Thymus (tissue), 11 donors: ENCODE measurements around the gene ASIC5. TPM values are rescaled to one million over a fixed set of nuclear protein-coding genes. Genes with fewer than 3 reads are reported as not detected.

Source experiments
- DNase-seq, 9 donors: peaks; one replicate each; pipeline ENCODE4 v3.0.0-alpha.2; 2013; ENCODE audit warnings: low spot score in 9 of 9, low read depth in 6 of 9, missing footprints in 1 of 9
- H3K27ac ChIP-seq, 2 donors: one replicate each; pipeline ENCODE4 v1.5.1; 2013; ENCODE audit warnings: control low read depth in 1 of 2, low read depth in 1 of 2, low read length in 1 of 2, mild to moderate bottlenecking in 1 of 2, moderate library complexity in 1 of 2
- H3K27me3 ChIP-seq, 2 donors: one replicate each; pipeline ENCODE4 v1.5.1; 2013; ENCODE audit warnings: low read length in 1 of 2; ENCODE audit not compliant: control insufficient read depth in 2 of 2, insufficient read depth in 1 of 2
- H3K36me3 ChIP-seq, 2 donors: one replicate each; pipeline ENCODE4 v1.5.1; 2013; ENCODE audit warnings: low read length in 1 of 2, mild to moderate bottlenecking in 1 of 2, moderate library complexity in 1 of 2; ENCODE audit not compliant: control insufficient read depth in 2 of 2, insufficient read depth in 2 of 2
- H3K4me1 ChIP-seq, 2 donors: one replicate each; pipeline ENCODE4 v1.5.1; 2013; ENCODE audit warnings: low read length in 2 of 2; ENCODE audit not compliant: control insufficient read depth in 2 of 2, insufficient read depth in 2 of 2
- H3K4me3 ChIP-seq, 2 donors: one replicate each; pipeline ENCODE4 v1.5.1; 2013; ENCODE audit warnings: low read length in 2 of 2, control low read depth in 1 of 2, mild to moderate bottlenecking in 1 of 2
- H3K9me3 ChIP-seq, 2 donors: one replicate each; pipeline ENCODE4 v1.5.1; 2013; ENCODE audit warnings: low read length in 1 of 2, mild to moderate bottlenecking in 1 of 2; ENCODE audit not compliant: control insufficient read depth in 2 of 2, insufficient read depth in 1 of 2
- WGBS: extraction: QIAGEN DNeasy Blood & Tissue Kit; methylation state at CpG from one replicate; pipeline ENCODE4 v1.1.7; 2013; 5-methylcytosine and 5-hydroxymethylcytosine counted together
- polyA plus RNA-seq: library from polyadenylated mRNA; stranded (reverse); fragments of 200-250 nt; gene quantifications from one replicate; pipeline ENCODE4 v1.2.3, GENCODE V29; 2013
- total RNA-seq: library from RNA; stranded (reverse); fragments of 120-200 nt; gene quantifications from one replicate; pipeline ENCODE4 v1.2.4, GENCODE V29; 2013
- donor health status: healthy.

The ASIC5 gene
- total and polyA plus RNA-seq, 2 donors, result not detected

GRCh38 chr4:155819066-155819465, 47.0 kb downstream of the ASIC5 start:
- Histone ChIP-seq H3K4me3 (no peak overlapping the region), H3K4me1 (no peaks in the 10 kb centered on the region), H3K27ac (no peak overlapping the region), H3K27me3 (no peaks in the 10 kb centered on the region), H3K9me3 (no peaks in the 10 kb centered on the region), H3K36me3 (no peaks in the 10 kb centered on the region)
- DNase-seq, result no peak
- 97% methylated on average over 1 of the region's 1 CpG for WGBS

- 92% methylated on average over 2 of the region's 2 CpGs for WGBS
- no peaks in the 10 kb centered on the region for H3K4me1 ChIP-seq
- H3K4me3 ChIP-seq, result no peak overlapping the region
- no peak overlapping the region for H3K27ac ChIP-seq
- no peak for DNase-seq
- no peaks in the 10 kb centered on the region for H3K27me3 ChIP-seq
- no peaks in the 10 kb centered on the region for H3K9me3 ChIP-seq
- no peaks in the 10 kb centered on the region for H3K36me3 ChIP-seq
Measured at GRCh38 chr4:155818639-155819038, 47.4 kb downstream of the ASIC5 start.

- H3K4me1 ChIP-seq, result no peaks in the 10 kb centered on the region
- over 99% methylated on average over 2 of the region's 2 CpGs for WGBS
- no peak overlapping the region for H3K4me3 ChIP-seq
- H3K9me3 ChIP-seq, result no peaks in the 10 kb centered on the region
- DNase-seq, result no peak
- no peak overlapping the region for H3K27ac ChIP-seq
- no peaks in the 10 kb centered on the region for H3K27me3 ChIP-seq
- H3K36me3 ChIP-seq, result no peaks in the 10 kb centered on the region
Measured at GRCh38 chr4:155811083-155811482, 55.0 kb downstream of the ASIC5 start.

DNA sequence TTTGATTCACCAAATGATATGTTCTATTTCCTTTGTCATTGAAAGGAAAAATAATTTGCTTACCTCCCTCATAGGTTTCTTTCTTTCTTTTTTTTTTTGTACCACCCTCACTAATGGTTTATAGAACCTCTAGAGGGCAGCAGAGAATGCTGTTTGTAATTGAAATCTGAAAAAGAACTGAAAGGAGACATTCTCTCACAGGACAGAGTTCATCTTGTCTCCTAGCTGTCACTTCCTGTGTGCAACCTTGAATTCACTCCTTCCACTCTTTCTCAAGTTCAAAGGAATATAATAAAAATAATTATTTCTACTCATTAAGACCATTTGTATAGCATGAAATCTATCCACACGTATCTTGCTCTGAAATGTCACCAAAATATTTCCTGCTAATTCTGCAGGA, 56.2 kb downstream of the ASIC5 start:
- Histone ChIP-seq H3K36me3 (no peaks in the 10 kb centered on the region), H3K27ac (no peak overlapping the region), H3K4me1 (no peaks in the 10 kb centered on the region), H3K4me3 (no peak overlapping the region), H3K9me3 (no peaks in the 10 kb centered on the region), H3K27me3 (no peaks in the 10 kb centered on the region)
- 100% methylated on average over 1 of the region's 1 CpG for WGBS
- DNase-seq, result peak; percentile 33 to 82 (median 38)

DNA sequence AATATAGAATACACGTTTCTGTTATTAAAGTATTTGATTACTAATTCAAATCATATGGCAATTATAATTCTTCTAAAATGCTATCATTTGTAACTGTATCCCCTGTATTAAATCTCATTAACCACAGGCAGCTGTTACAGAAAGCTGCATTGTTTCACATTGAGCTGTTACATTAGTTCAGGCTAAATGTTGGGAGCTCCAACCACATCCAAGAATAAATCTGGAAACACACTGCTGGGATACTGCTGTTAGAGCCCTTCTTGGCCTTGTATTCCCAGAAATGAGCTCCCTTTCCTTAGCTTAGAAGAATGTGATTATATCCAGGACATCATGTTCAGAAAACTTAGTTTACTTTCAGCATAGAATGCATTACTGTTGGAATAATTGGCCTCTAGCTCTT, 59.1 kb downstream of the ASIC5 start:
- Histone ChIP-seq H3K36me3 (no peaks in the 10 kb centered on the region), H3K4me3 (no peak overlapping the region), H3K9me3 (no peaks in the 10 kb centered on the region), H3K4me1 (no peaks in the 10 kb centered on the region), H3K27ac (no peak overlapping the region), H3K27me3 (no peaks in the 10 kb centered on the region)
- DNase-seq, result no peak
- WGBS, result 86% methylated on average over 1 of the region's 1 CpG

DNA sequence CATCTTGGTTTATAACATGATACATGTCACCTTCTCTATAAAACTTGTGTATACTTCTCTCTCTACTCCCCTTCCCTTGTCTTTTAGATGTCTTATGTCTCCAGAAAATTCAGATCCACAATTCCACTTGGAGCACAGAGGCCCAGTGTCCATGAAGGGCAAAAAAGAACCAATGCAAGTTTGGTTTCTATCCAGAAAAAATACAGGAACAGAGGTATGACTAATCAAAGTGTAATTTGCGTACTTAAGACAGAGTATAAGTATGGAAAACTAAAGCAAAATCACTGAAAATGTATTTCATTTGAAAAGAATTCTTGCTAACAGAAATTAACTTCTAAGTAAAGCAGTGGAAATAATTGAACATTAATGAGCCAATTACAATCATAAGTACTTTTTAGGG, 61.1 kb downstream of the ASIC5 start:
- Histone ChIP-seq H3K27ac (no peak overlapping the region), H3K4me1 (no peaks in the 10 kb centered on the region)

GRCh38 chr4:155802190-155802959, 63.7 kb downstream of the ASIC5 start:
- 94% methylated on average over 9 of the region's 9 CpGs for WGBS
- H3K36me3 ChIP-seq, result peaks cover 0 to 3% of the 10 kb centered on the region in 2 donors
- H3K9me3 ChIP-seq, result no peaks in the 10 kb centered on the region
- H3K27me3 ChIP-seq, result no peaks in the 10 kb centered on the region
- no peak for DNase-seq
- no peaks in the 10 kb centered on the region for H3K4me1 ChIP-seq
- no peak overlapping the region for H3K4me3 ChIP-seq
- no peak overlapping the region for H3K27ac ChIP-seq

More for the DNA sequence above, 61.1 kb downstream of the ASIC5 start:
- WGBS, result 98% methylated on average over 1 of the region's 1 CpG
- no peaks in the 10 kb centered on the region for H3K27me3 ChIP-seq
- H3K4me3 ChIP-seq, result no peak overlapping the region
- no peak for DNase-seq
- no peaks in the 10 kb centered on the region for H3K9me3 ChIP-seq
- H3K36me3 ChIP-seq, result no peaks in the 10 kb centered on the region

GRCh38 chr4:155800685-155801343, 65.3 kb downstream of the ASIC5 start:
- Histone ChIP-seq H3K4me1 (no peaks in the 10 kb centered on the region), H3K27me3 (no peaks in the 10 kb centered on the region), H3K27ac (no peak overlapping the region), H3K36me3 (peaks cover 0 to 3% of the 10 kb centered on the region in 2 donors), H3K9me3 (no peaks in the 10 kb centered on the region), H3K4me3 (no peak overlapping the region)
- DNase-seq, result no peak
- WGBS, result 97% methylated on average over 7 of the region's 7 CpGs

DNA sequence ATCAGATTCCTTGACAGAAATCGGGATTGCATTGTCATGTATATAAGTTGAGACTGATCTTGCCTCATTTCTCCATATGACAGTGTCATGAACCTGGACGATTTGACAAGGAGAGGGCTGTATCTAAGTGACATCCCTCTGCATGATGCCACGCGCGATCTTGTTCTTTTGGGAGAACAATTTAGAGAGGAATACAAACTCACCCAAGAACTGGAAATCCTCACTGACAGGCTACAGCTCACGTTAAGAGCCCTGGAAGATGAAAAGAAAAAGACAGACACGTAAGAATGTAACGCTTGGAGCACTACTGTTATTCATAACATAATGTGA, 66.3 kb downstream of the ASIC5 start:
- peaks cover 0 to 3% of the 10 kb centered on the region in 2 donors for H3K36me3 ChIP-seq
- H3K27ac ChIP-seq, result no peak overlapping the region
- H3K27me3 ChIP-seq, result no peaks in the 10 kb centered on the region
- H3K4me3 ChIP-seq, result no peak overlapping the region
- H3K4me1 ChIP-seq, result no peaks in the 10 kb centered on the region
- no peak for DNase-seq
- WGBS, result 97% methylated on average over 8 of the region's 8 CpGs
- H3K9me3 ChIP-seq, result no peaks in the 10 kb centered on the region
